GM12878 (cell line): Measurements from ENCODE around the gene SPATA31D1. TPM values are rescaled to one million over a fixed set of nuclear protein-coding genes. Genes with fewer than 3 reads are reported as not detected.

Experiments used
- ATAC-seq: fragments of 200-7000 bp; cut with Tn5 transposase; 3 replicates; pipeline ENCODE4 v1.9.1; 2020; ENCODE audit warnings: mild to moderate bottlenecking, moderate library complexity
- BruUV-seq: library from RNA; stranded (reverse); fragments of 400-500 nt; replicated peaks from 2 replicates; lab custom pipeline; 2021; lab: Mats Ljungman, UMichigan
- CTCF ChIA-PET: fragments of 300-600 bp; sonication (Branson Sonifier 250); formaldehyde crosslinking; extraction: SDS; loops from one replicate; lab custom pipeline; 2021; ENCODE audit warnings: inconsistent platforms; lab: Yijun Ruan, JAX
- POLR2A ChIA-PET: fragments of 350-600 bp; formaldehyde crosslinking; extraction: SDS; loops from one replicate; lab custom pipeline; 2021; ENCODE audit warnings: inconsistent platforms; lab: Charles Lee
- RAD21 ChIA-PET: fragments of 300-600 bp; sonication (Branson Sonifier 250); formaldehyde crosslinking; loops from one replicate; lab custom pipeline; 2023; ENCODE audit warnings: antibody characterized with exemption; ENCODE audit not compliant: unreplicated experiment; lab: Charles Lee
- SMC1A ChIA-PET: fragments of 300-600 bp; sonication (Branson Sonifier 250); formaldehyde crosslinking; loops from one replicate; lab custom pipeline; 2023; ENCODE audit not compliant: unreplicated experiment, uncharacterized antibody; lab: Charles Lee
- DNase-seq: peaks from one replicate; pipeline ENCODE4 v3.0.0-alpha.2; 2011; ENCODE audit warnings: low read depth, low spot score
- FAIRE-seq: peaks from 3 replicates; lab custom pipeline; 2011; peaks lifted over from hg19 to GRCh38; lab: Jason Lieb, UNC
- H2AFZ ChIP-seq: 2 replicates; pipeline ENCODE4 v1.6.0; 2011; ENCODE audit warnings: low read depth, low read length, control low read depth; ENCODE audit not compliant: control insufficient read depth
- H3K27ac ChIP-seq: 2 replicates; pipeline ENCODE4 v1.5.1; 2011; ENCODE audit warnings: control low read depth; ENCODE audit not compliant: control insufficient read depth, insufficient read depth
- H3K27me3 ChIP-seq, 2 experiments: replicated peaks in 1 of 2; 2 replicates each; pipeline versions ENCODE4 v1.6.0 to v1.6.1; 2011; ENCODE audit warnings: low read length in 1 of 2; ENCODE audit not compliant: control insufficient read depth in 2 of 2, insufficient read depth in 2 of 2
- H3K36me3 ChIP-seq, 2 experiments: 2 replicates each; pipeline ENCODE4 v1.5.1; 2011; ENCODE audit warnings: low read length in 1 of 2; ENCODE audit not compliant: control insufficient read depth in 2 of 2, insufficient read depth in 2 of 2
- H3K4me1 ChIP-seq: 2 replicates; pipeline ENCODE4 v1.6.1; 2011; ENCODE audit warnings: mild to moderate bottlenecking, low read length, moderate library complexity, mixed read lengths; ENCODE audit not compliant: control insufficient read depth, insufficient read depth
- H3K4me2 ChIP-seq: 2 replicates; pipeline ENCODE4 v1.6.0; 2011; ENCODE audit warnings: control low read depth; ENCODE audit not compliant: control insufficient read depth, insufficient read depth
- H3K4me3 ChIP-seq: fragments of 200-600 bp; sonication (generic); 2 replicates; pipeline ENCODE4 v1.5.1; 2016
- H3K79me2 ChIP-seq: 2 replicates; pipeline ENCODE4 v1.6.0; 2011; ENCODE audit warnings: low read length; ENCODE audit not compliant: control insufficient read depth, insufficient read depth
- H3K9ac ChIP-seq: 2 replicates; pipeline ENCODE4 v1.8.0; 2011; ENCODE audit warnings: low read length, control low read depth, mixed read lengths; ENCODE audit not compliant: control insufficient read depth, insufficient read depth
- H3K9me3 ChIP-seq: replicated peaks from 3 replicates; pipeline ENCODE4 v1.5.1; 2011; ENCODE audit warnings: mild to moderate bottlenecking, low read length; ENCODE audit not compliant: control insufficient read depth, insufficient read depth
- H4K20me1 ChIP-seq: 2 replicates; pipeline ENCODE4 v1.6.0; 2011; ENCODE audit not compliant: control insufficient read depth, insufficient read depth
- BCL11A ChIP-seq: IDR thresholded peaks from 2 replicates; pipeline ENCODE4 v1.6.1; 2011; ENCODE audit warnings: low read depth, low read length
- BMI1 ChIP-seq: fragments of 450-650 bp; IDR thresholded peaks from 2 replicates; pipeline ENCODE4 v1.6.1; 2016; ENCODE audit warnings: mild to moderate bottlenecking, moderate library complexity, borderline replicate concordance
- CEBPB ChIP-seq, 2 experiments: fragments of 150-350 bp in 1 of 2; IDR thresholded peaks; 2 replicates each; pipeline ENCODE4 v1.6.1; 2012 to 2014; ENCODE audit warnings: low read depth in 2 of 2, low read length in 2 of 2, borderline replicate concordance in 1 of 2, inconsistent platforms in 1 of 2
- CREM ChIP-seq: IDR thresholded peaks from 2 replicates; pipeline ENCODE4 v1.6.1; 2014; ENCODE audit warnings: antibody characterized with exemption, low read depth
- DPF2 ChIP-seq: fragments of 450-650 bp; IDR thresholded peaks from 2 replicates; pipeline ENCODE4 v1.6.1; 2017; ENCODE audit warnings: mild to moderate bottlenecking
- ESRRA ChIP-seq: IDR thresholded peaks from 2 replicates; pipeline ENCODE4 v1.6.1; 2012; ENCODE audit warnings: mild to moderate bottlenecking, low read length, improper control_type of control experiment
- FOS ChIP-seq: IDR thresholded peaks from 3 replicates; pipeline ENCODE4 v1.6.1; 2011; ENCODE audit warnings: borderline replicate concordance; ENCODE audit not compliant: insufficient read length; ENCODE audit errors: extremely low read depth
- GABPA ChIP-seq: IDR thresholded peaks from 2 replicates; pipeline ENCODE4 v1.6.1; 2014; ENCODE audit warnings: antibody characterized with exemption, low read depth, mild to moderate bottlenecking, inconsistent platforms
- HDGF ChIP-seq: fragments of 450-650 bp; IDR thresholded peaks from 2 replicates; pipeline ENCODE4 v1.6.1; 2016; ENCODE audit warnings: antibody characterized with exemption
- IRF4 ChIP-seq: IDR thresholded peaks from 2 replicates; pipeline ENCODE4 v1.6.1; 2011; ENCODE audit warnings: low read depth, low read length
- MYC ChIP-seq: IDR thresholded peaks from 2 replicates; pipeline ENCODE4 v1.6.1; 2011; ENCODE audit warnings: mild to moderate bottlenecking, low read length, moderate library complexity, inconsistent platforms; ENCODE audit not compliant: insufficient read depth, insufficient replicate concordance, insufficient read length, severe bottlenecking
- NFXL1 ChIP-seq: fragments of 450-650 bp; IDR thresholded peaks from 2 replicates; pipeline ENCODE4 v1.6.1; 2017; ENCODE audit warnings: antibody characterized with exemption, mild to moderate bottlenecking, borderline replicate concordance
- RAD21 ChIP-seq: IDR thresholded peaks from 2 replicates; pipeline ENCODE4 v1.6.1; 2011; ENCODE audit warnings: mild to moderate bottlenecking, low read depth, low read length, moderate library complexity; ENCODE audit not compliant: insufficient read depth
- SMARCA5 ChIP-seq: fragments of 450-650 bp; IDR thresholded peaks from 2 replicates; pipeline ENCODE4 v1.6.1; 2017; ENCODE audit warnings: mild to moderate bottlenecking
- SREBF2 ChIP-seq: IDR thresholded peaks from 2 replicates; pipeline ENCODE4 v1.6.1; 2012; ENCODE audit warnings: mild to moderate bottlenecking, low read length
- SUZ12 ChIP-seq: fragments of 200-600 bp; sonication (generic); IDR thresholded peaks from one replicate; pipeline ENCODE4 v1.6.1; 2018; ENCODE audit warnings: antibody characterized with exemption, mild to moderate bottlenecking; ENCODE audit not compliant: unreplicated experiment
- TAF1 ChIP-seq: IDR thresholded peaks from 2 replicates; pipeline ENCODE4 v1.6.1; 2011; ENCODE audit warnings: mild to moderate bottlenecking, low read depth, low read length, borderline replicate concordance
- TARDBP ChIP-seq: IDR thresholded peaks from 2 replicates; pipeline ENCODE4 v1.6.1; 2016; ENCODE audit warnings: borderline replicate concordance
- TCF7 ChIP-seq: IDR thresholded peaks from 2 replicates; pipeline ENCODE4 v1.6.1; 2014; ENCODE audit warnings: antibody characterized with exemption, borderline replicate concordance
- ZNF384 ChIP-seq: IDR thresholded peaks from 2 replicates; pipeline ENCODE4 v1.6.1; 2012; ENCODE audit warnings: low read depth, mild to moderate bottlenecking, low read length, improper control_type of control experiment, borderline replicate concordance
- ZNF622 ChIP-seq: fragments of 450-650 bp; IDR thresholded peaks from 2 replicates; pipeline ENCODE4 v1.6.1; 2017; ENCODE audit warnings: mild to moderate bottlenecking, inconsistent platforms
- WGBS: methylation state at CpG from one replicate; pipeline ENCODE4 v1.1.6; 2016; ENCODE audit warnings: low lambda C conversion rate; ENCODE audit not compliant: insufficient replicate concordance, insufficient coverage; ENCODE audit errors: missing lambda C conversion rate; 5-methylcytosine and 5-hydroxymethylcytosine counted together
- in situ Hi-C: fragments of 300-500 bp; cut with MboI; formaldehyde crosslinking; loops from 9 replicates; pipeline ENCODE4 v1.14.3; 2018; ENCODE audit warnings: mixed read lengths
- intact Hi-C: fragments of 100-400 bp; cut with micrococcal nuclease; formaldehyde crosslinking; loops from one replicate; pipeline ENCODE4 v1.14.2; 2022; ENCODE audit not compliant: unreplicated experiment
- polyA plus RNA-seq, 11 experiments: library from polyadenylated mRNA; depleted of rRNA in 4 of 11; unstranded in 6 of 11; stranded (reverse) in 5 of 11; fragments of >200 nt; fragmentation: Nextera tagmentation in 4 of 11; fragmentation: Illumina TruSeq in 1 of 11; extraction: Ambion mirVana in 4 of 11; extraction: Trizol in 1 of 11; gene quantifications; 1 replicate in 1 of 11; 2 replicates in 10 of 11; pipeline versions ENCODE4 v1.2.1 to v1.2.3, GENCODE V29; 2011 to 2016; ENCODE audit warnings: inconsistent platforms in 2 of 11, missing spikeins in 2 of 11, low read depth in 1 of 11
- total RNA-seq, 4 experiments: library from RNA; depleted of rRNA in 3 of 4; stranded (reverse); fragments of >200 nt in 3 of 4; fragmentation: Illumina TruSeq in 1 of 4; extraction: Trizol in 1 of 4; gene quantifications; 2 replicates each; pipeline versions ENCODE4 v1.2.1 to v1.2.3, GENCODE V29; 2013 to 2021
- TF ChIP-seq, protein P1 (sequence below): fragments of 450-650 bp; IDR thresholded peaks from 2 replicates; pipeline ENCODE4 v1.6.1; 2016; ENCODE audit warnings: mild to moderate bottlenecking
- TF ChIP-seq, protein P2 (sequence below): fragments of 450-650 bp; formaldehyde crosslinking; IDR thresholded peaks from 2 replicates; pipeline ENCODE4 v1.5.0; 2022; ENCODE audit warnings: mild to moderate bottlenecking, missing genetic modification characterization

SPATA31D1 gene
- total and polyA plus RNA-seq, 10 of the 15 experiments (the other 5 are each of a cell fraction or from before 2014, with no cell fraction given): 0.01 to 0.45 (median 0.05) TPM; not detected in 4

DNA sequence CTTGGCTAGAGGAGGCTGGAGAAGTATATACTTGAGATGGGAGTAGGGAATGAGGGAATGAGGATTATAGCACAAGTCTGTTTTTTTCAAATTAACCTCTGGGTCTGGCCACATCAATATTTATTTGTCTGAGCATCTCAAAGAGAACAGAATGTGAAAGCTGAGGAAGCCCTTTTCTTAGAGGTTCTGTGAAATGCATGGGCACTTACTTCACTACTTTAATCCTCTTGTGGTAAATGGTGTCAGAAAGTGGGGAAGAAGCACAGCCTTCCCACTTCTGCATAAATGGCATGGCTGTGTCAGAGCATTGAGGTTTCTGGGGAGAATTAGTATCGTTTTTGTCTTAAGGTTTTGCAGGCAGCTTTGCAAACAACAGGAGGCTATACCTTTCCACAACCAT is 48.6 kb downstream of the SPATA31D1 start (continued):
- TF ChIP-seq ZNF384 (no peak), TARDBP (no peak), ZNF622 (no peak), ESRRA (no peak), GABPA (no peak), RAD21 (no peak), CEBPB (IDR thresholded peaks at IDR 0.05; ENCODE audit: borderline replicate concordance in 1 of 2, low read depth in 2 of 2, low read length in 2 of 2) (no peak), SUZ12 (no peak), NFXL1 (no peak)
- TF ChIP-seq, protein P1, sequence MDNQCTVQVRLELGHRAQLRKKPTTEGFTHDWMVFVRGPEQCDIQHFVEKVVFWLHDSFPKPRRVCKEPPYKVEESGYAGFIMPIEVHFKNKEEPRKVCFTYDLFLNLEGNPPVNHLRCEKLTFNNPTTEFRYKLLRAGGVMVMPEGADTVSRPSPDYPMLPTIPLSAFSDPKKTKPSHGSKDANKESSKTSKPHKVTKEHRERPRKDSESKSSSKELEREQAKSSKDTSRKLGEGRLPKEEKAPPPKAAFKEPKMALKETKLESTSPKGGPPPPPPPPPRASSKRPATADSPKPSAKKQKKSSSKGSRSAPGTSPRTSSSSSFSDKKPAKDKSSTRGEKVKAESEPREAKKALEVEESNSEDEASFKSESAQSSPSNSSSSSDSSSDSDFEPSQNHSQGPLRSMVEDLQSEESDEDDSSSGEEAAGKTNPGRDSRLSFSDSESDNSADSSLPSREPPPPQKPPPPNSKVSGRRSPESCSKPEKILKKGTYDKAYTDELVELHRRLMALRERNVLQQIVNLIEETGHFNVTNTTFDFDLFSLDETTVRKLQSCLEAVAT: no peak

DNA sequence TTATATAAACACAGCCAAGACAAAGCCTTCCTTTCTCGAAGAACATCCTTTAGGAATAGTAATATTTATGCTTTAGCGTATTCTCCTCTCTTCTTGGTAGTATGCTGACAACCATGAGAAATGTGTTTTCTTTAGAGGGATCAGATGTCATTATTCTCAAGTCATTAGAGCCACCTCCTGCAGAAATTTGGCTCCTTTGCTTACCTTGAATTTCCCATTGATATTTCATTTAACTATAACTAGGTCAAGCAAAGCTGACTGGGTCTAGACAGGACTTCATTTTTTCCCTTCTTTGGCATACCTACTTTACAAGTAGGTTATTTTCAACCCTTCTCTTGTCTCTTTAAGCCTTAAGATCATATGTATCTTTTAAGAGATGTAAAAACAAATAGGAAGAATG is 50.3 kb downstream of the SPATA31D1 start:
- ChIA-PET RAD21 (no interaction called here), SMC1A (no interaction called here), CTCF (no interaction called here), POLR2A (no interaction called here)
- Histone ChIP-seq H2AFZ (no peak overlapping the region), H3K27me3 (no peaks in the 10 kb centered on the region), H3K27ac (no peak overlapping the region), H3K79me2 (no peaks in the 10 kb centered on the region), H3K4me1 (no peaks in the 10 kb centered on the region), H3K9me3 (no peaks in the 10 kb centered on the region), H3K4me2 (no peak overlapping the region), H3K9ac (no peak overlapping the region), H3K36me3 (no peaks in the 10 kb centered on the region), H3K4me3 (no peak overlapping the region), H4K20me1 (no peaks in the 10 kb centered on the region)
- in situ Hi-C loops (no loop called here), intact Hi-C loops (no loop called here)
- DNase-seq (no peak), FAIRE-seq (no peak), ATAC-seq (no peak)
- no TSS peak for BruUV-seq
- WGBS: 16% methylated on average over 2 of the region's 2 CpGs
- TF ChIP-seq TAF1 (no peak), FOS (no peak), BMI1 (no peak), MYC (no peak), CREM (no peak), TCF7 (no peak), BCL11A (no peak), IRF4 (no peak), ZNF384 (no peak), SMARCA5 (no peak), SREBF2 (no peak), DPF2 (no peak), HDGF (no peak)
- TF ChIP-seq, protein P2, sequence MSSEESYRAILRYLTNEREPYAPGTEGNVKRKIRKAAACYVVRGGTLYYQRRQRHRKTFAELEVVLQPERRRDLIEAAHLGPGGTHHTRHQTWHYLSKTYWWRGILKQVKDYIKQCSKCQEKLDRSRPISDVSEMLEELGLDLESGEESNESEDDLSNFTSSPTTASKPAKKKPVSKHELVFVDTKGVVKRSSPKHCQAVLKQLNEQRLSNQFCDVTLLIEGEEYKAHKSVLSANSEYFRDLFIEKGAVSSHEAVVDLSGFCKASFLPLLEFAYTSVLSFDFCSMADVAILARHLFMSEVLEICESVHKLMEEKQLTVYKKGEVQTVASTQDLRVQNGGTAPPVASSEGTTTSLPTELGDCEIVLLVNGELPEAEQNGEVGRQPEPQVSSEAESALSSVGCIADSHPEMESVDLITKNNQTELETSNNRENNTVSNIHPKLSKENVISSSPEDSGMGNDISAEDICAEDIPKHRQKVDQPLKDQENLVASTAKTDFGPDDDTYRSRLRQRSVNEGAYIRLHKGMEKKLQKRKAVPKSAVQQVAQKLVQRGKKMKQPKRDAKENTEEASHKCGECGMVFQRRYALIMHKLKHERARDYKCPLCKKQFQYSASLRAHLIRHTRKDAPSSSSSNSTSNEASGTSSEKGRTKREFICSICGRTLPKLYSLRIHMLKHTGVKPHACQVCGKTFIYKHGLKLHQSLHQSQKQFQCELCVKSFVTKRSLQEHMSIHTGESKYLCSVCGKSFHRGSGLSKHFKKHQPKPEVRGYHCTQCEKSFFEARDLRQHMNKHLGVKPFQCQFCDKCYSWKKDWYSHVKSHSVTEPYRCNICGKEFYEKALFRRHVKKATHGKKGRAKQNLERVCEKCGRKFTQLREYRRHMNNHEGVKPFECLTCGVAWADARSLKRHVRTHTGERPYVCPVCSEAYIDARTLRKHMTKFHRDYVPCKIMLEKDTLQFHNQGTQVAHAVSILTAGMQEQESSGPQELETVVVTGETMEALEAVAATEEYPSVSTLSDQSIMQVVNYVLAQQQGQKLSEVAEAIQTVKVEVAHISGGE (CRISPR knock-in tag): no peak
